Omental fat pad (tissue), 4 donors: ENCODE data around the gene ERCC6L. TPM values are rescaled to one million over a fixed set of nuclear protein-coding genes. Genes with fewer than 3 reads are reported as not detected.
"Not testable (repeated sequence)": the region's sequence is repeated elsewhere in the genome, so short reads cannot be mapped to it uniquely, and the experiment has no call there.

ENCODE experiments used
- ATAC-seq: fragments of 150-250 bp; one replicate; pipeline ENCODE4 v1.9.1; 2016; ENCODE audit warnings: mild to moderate bottlenecking, moderate library complexity; ENCODE audit not compliant: low FRiP score
- DNase-seq: peaks from one replicate; pipeline ENCODE4 v3.0.0-alpha.2; 2019; ENCODE audit warnings: low spot score
- CTCF ChIP-seq, 3 donors: fragments of 450-650 bp; IDR thresholded peaks; one replicate each; pipeline ENCODE4 v1.5.1; 2016 to 2017; ENCODE audit warnings: antibody characterized with exemption in 3 of 3, mild to moderate bottlenecking in 3 of 3, moderate library complexity in 2 of 3
- total RNA-seq, 4 donors: library from RNA; depleted of rRNA; stranded (reverse); fragments of >200 nt; gene quantifications; one replicate each; pipeline ENCODE4 v1.1.0, GENCODE V29; 2016

Gene ERCC6L
- total RNA-seq, 4 donors from 2014 or later: 0.12 to 0.19 (median 0.13) TPM; not detected in 1

DNA sequence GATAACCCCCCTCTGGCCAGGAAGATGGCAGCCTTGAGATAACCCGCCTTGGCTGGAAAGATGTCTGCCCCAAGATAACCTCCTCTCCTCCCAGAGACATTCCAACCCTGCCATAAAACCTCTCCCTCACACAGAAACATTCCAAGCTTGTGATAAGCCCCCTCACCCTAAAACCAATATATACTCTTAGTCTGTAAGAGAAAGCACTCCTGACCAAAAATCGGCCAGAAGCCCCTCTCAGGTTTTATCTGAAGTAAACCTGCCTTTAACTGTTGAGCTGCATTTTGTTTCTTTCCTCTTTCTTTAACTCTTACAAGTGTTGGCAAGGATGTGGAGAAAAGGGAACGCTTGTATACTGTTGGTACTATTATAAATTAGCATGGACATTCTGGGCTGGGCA lies 8.5 kb downstream of the ERCC6L start:
- DNase-seq (no peak), ATAC-seq (no peak)
- TF ChIP-seq CTCF (IDR thresholded peaks at IDR 0.05): no peak

DNA sequence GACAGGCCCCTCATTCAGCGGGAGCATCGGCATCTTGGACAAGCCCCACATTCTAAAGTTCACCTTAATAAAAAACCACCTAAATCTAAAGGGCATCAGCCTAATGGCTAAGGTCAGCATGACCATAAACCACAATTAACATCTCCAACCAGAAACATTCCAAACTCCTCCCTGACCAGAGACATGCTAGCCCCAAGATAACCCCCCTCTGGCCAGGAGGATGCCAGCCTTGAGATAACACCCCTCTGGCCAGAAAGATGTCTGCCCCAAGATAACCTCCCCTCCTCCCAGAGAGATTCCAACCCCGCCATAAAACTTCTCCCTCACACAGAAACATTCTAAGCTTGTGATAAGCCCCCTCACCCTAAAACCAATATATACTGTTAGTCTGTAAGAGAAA lies 18.5 kb downstream of the ERCC6L start:
- DNase-seq, ATAC-seq: not testable (repeated sequence)

DNA sequence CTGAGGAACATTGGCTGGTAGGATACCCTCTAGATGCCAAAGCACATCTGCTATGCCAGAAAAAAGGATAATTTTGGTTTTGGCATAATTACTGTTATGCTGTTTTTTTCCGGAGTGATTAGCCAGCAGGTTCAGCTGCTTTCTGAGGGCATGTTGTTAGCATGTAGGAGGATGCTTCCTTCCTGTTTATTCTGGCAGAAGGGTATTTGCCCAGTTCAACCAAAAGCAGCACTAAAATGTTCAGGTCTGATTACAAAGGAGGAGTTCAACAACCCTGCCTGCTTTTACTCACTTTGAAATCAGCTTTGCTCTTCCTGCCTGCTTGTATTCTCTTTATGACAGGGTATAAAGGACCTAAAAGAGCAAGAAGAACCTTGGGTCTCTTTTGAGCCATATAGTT lies 21.9 kb downstream of the ERCC6L start:
- no peak for TF ChIP-seq CTCF (IDR thresholded peaks at IDR 0.05)
- DNase-seq: no peak
- ATAC-seq: no peak

DNA sequence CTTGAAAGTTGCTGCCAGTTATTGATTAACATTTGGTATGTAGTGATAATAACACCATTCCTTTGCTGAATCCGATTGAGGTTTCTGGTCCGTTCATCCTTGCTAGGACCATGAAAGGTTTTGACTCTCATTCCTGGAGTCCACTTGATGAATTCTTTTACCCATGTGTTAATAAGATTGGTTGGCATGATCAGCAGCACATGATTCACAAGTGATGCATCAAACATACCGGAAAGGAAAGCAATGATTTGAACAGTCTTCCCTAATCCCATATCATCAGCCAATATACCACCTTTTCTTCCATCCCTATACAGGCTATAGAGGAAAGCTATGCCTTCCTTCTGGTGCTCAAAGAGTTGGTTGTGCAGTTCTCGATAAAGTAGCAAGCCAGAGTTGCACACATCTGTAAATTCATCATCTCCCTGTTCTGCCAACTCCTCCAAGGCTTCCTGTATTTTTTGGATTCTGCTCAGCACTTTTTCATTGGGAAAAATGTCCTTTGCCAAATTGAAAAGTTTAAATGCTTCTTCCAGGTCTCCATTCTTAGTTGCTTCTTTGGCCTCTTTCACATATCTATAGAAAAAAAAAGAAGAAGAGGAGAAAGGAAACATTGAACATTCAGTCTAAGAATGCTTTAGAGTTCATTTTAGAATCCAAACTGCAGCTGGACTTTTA lies 30.6 kb downstream of the ERCC6L start:
- no peak for ATAC-seq

GRCh38 chrX:72207366-72207765 lies 31.5 kb downstream of the ERCC6L start:
- ATAC-seq (no peak), DNase-seq (no peak)
- TF ChIP-seq CTCF (IDR thresholded peaks at IDR 0.05): no peak

More for the DNA sequence above, 30.6 kb downstream of the ERCC6L start:
- no peak for DNase-seq
- no peak for TF ChIP-seq CTCF (IDR thresholded peaks at IDR 0.05)

- no peak for ATAC-seq
- TF ChIP-seq CTCF (IDR thresholded peaks at IDR 0.05): no peak
- no peak for DNase-seq
These were observed 33.1 kb downstream of the ERCC6L start for GRCh38 chrX:72205706-72206105.

DNA sequence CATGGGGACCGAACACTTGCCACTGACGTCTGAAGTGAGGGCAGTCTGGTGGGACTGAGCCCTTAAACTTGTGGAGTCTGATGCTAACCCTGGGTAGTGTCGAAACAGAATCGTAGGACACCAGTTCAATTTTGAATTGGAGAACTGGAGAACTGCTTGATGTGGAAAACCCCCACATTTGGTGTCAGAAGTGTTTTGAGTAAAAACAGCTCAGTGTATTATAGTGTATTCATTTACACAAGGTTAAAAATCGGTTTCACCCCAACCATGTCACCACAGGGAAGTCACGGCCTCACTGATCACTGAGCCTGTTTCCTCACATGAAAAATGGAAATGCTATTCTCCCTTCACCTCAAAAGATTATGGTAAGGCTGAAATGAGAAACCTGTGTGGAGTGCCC lies 35.4 kb downstream of the ERCC6L start:
- no peak for DNase-seq
- no peak for TF ChIP-seq CTCF (IDR thresholded peaks at IDR 0.05)
- no peak for ATAC-seq
